Lung (tissue), 12 donors: ENCODE measurements around the gene RAB27A. TPM values are rescaled to one million over a fixed set of nuclear protein-coding genes. Genes with fewer than 3 reads are reported as not detected.

Source experiments
- ATAC-seq: fragments of 200-7000 bp; cut with Tn5 transposase; one replicate; pipeline ENCODE4 v1.9.1; 2020; ENCODE audit warnings: moderate number of reproducible peaks; ENCODE audit not compliant: insufficient read depth, low FRiP score
- DNase-seq, 3 donors: peaks; one replicate each; pipeline ENCODE4 v3.0.0-alpha.2; 2013 to 2017
- H3K27ac ChIP-seq, 2 donors: one replicate each; pipeline ENCODE4 v1.5.1; 2013; ENCODE audit warnings: mild to moderate bottlenecking in 2 of 2, moderate library complexity in 2 of 2, control low read depth in 1 of 2, inconsistent platforms in 1 of 2, low read depth in 1 of 2, low read length in 1 of 2
- H3K27me3 ChIP-seq, 3 donors: one replicate each; pipeline ENCODE4 v1.5.1; 2013; ENCODE audit warnings: low read length in 2 of 3; ENCODE audit not compliant: control insufficient read depth in 3 of 3, insufficient read depth in 3 of 3
- H3K36me3 ChIP-seq, 4 donors: one replicate each; pipeline ENCODE4 v1.5.1; 2013; ENCODE audit warnings: low read length in 4 of 4, mild to moderate bottlenecking in 1 of 4, moderate library complexity in 1 of 4; ENCODE audit not compliant: control insufficient read depth in 4 of 4, insufficient read depth in 4 of 4
- H3K4me1 ChIP-seq, 5 donors: one replicate each; pipeline ENCODE4 v1.5.1; 2013; ENCODE audit warnings: low read length in 5 of 5, mild to moderate bottlenecking in 2 of 5, moderate library complexity in 1 of 5; ENCODE audit not compliant: control insufficient read depth in 5 of 5, insufficient read depth in 5 of 5
- H3K4me3 ChIP-seq: one replicate; pipeline ENCODE4 v1.5.1; 2013; ENCODE audit warnings: mild to moderate bottlenecking, control low read depth, moderate library complexity
- H3K9ac ChIP-seq, 2 donors: one replicate each; pipeline ENCODE4 v1.5.1; 2013; ENCODE audit warnings: low read length in 2 of 2, control low read depth in 1 of 2; ENCODE audit not compliant: insufficient read depth in 1 of 2
- H3K9me3 ChIP-seq, 4 donors: one replicate each; pipeline ENCODE4 v1.5.1; 2013; ENCODE audit warnings: low read length in 3 of 4, mild to moderate bottlenecking in 1 of 4, moderate library complexity in 1 of 4; ENCODE audit not compliant: control insufficient read depth in 4 of 4, insufficient read depth in 3 of 4
- WGBS, 2 donors: extraction: QIAGEN DNeasy Blood & Tissue Kit; methylation state at CpG; one replicate each; pipeline ENCODE4 v1.1.7; 2013; 5-methylcytosine and 5-hydroxymethylcytosine counted together
- polyA plus RNA-seq, 2 donors: library from polyadenylated mRNA; stranded (reverse); fragments of 200-250 nt; gene quantifications; one replicate each; pipeline ENCODE4 v1.2.1, GENCODE V29; 2013
- total RNA-seq, 2 donors: library from RNA; depleted of rRNA in 1 of 2; stranded (reverse); fragments of >200 nt in 1 of 2; gene quantifications; one replicate each; pipeline ENCODE4 v1.2.1, GENCODE V29; 2014 to 2021
- TF ChIP-seq, protein P1 (sequence below): IDR thresholded peaks from 2 replicates; pipeline ENCODE4 v1.5.1; 2012; ENCODE audit warnings: mild to moderate bottlenecking; ENCODE audit errors: control extremely low read depth, extremely low read depth
- donor health status: control.
- donor health status: control.
- donor health status: Bipolar disorder and iron deficiency.
- donor health status: healthy.
- donor health status: DM: yes; HTN: yes; CAD: no.

The RAB27A gene
- total and polyA plus RNA-seq, 4 donors, result 24.4 to 77.1 (median 63.4) TPM

DNA sequence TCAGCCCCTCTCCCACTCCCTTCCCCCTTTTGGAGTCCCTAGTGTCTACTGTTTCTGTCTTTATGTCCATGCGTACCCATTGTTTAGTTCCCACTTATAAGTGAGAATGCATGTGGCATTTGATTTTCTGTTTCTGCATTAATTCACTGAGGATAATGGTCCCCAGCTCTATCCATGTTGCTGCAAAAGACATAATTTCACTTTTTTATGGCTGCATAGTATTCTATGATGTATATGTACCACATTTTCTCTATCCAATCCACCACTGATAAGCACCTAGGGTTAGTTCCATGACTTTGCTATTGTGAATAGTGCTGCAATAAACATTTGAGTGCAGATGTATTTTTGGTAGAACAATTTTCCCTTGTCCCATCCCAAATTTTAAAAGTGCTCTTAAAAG is 58.7 kb downstream of the RAB27A start:
- TF ChIP-seq, protein P1, sequence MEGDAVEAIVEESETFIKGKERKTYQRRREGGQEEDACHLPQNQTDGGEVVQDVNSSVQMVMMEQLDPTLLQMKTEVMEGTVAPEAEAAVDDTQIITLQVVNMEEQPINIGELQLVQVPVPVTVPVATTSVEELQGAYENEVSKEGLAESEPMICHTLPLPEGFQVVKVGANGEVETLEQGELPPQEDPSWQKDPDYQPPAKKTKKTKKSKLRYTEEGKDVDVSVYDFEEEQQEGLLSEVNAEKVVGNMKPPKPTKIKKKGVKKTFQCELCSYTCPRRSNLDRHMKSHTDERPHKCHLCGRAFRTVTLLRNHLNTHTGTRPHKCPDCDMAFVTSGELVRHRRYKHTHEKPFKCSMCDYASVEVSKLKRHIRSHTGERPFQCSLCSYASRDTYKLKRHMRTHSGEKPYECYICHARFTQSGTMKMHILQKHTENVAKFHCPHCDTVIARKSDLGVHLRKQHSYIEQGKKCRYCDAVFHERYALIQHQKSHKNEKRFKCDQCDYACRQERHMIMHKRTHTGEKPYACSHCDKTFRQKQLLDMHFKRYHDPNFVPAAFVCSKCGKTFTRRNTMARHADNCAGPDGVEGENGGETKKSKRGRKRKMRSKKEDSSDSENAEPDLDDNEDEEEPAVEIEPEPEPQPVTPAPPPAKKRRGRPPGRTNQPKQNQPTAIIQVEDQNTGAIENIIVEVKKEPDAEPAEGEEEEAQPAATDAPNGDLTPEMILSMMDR, result no peak
- H3K9ac ChIP-seq, result no peak overlapping the region
- no peak overlapping the region for H3K27ac ChIP-seq
- H3K4me1 ChIP-seq, result no peaks in the 10 kb centered on the region
- DNase-seq (no peak), ATAC-seq (no peak)
- H3K9me3 ChIP-seq, result no peaks in the 10 kb centered on the region
- 65 to 98% methylated on average over 1 of the region's 1 CpG for WGBS, 2 donors
- no peak overlapping the region for H3K4me3 ChIP-seq
- H3K36me3 ChIP-seq, result peaks cover 0 to 7% (median 4%) of the 10 kb centered on the region in 4 donors
- no peaks in the 10 kb centered on the region for H3K27me3 ChIP-seq

- no peak for DNase-seq
- 58 to 73% methylated on average over 3 of the region's 3 CpGs for WGBS, 2 donors
- TF ChIP-seq, protein P1, result no peak
- Histone ChIP-seq H3K4me3 (no peak overlapping the region), H3K9me3 (no peaks in the 10 kb centered on the region), H3K27ac (no peak overlapping the region), H3K36me3 (peaks cover 3 to 7% (median 4%) of the 10 kb centered on the region in 4 donors), H3K9ac (no peak overlapping the region), H3K4me1 (no peaks in the 10 kb centered on the region), H3K27me3 (no peaks in the 10 kb centered on the region)
- no peak for ATAC-seq
Measured at GRCh38 chr15:55230051-55230670, 59.5 kb downstream of the RAB27A start.

DNA sequence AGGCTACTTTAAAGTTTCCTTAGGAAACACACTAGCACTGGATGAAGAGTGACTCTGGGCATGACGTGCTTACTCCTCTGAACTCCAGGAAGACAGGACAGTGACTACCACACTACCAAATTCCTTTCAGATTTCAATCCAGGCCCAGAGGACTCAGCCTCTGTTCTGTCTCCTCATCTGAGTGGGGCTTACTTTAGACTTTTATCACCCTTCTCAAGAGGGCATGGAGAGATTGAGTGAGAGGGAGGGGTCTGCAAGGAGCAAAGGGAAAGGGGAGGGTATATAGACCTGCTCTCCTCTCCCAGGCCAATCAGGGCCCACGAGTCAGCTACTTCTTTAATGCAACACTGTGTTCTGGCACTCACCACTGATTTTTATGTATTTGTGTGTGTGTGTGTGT is 63.5 kb downstream of the RAB27A start:
- Histone ChIP-seq H3K4me3 (no peak overlapping the region), H3K27me3 (no peaks in the 10 kb centered on the region), H3K9me3 (no peaks in the 10 kb centered on the region), H3K27ac (no peak overlapping the region), H3K9ac (no peak overlapping the region), H3K4me1 (peaks cover 3 to 16% (median 7%) of the 10 kb centered on the region in 5 donors), H3K36me3 (peaks cover 2 to 9% (median 6%) of the 10 kb centered on the region in 4 donors)
- TF ChIP-seq, protein P1, result no peak
- ATAC-seq, result no peak
- WGBS, 2 donors, result 90 to 94% methylated on average over 2 of the region's 2 CpGs
- no peak for DNase-seq

GRCh38 chr15:55224892-55225291 is 64.7 kb downstream of the RAB27A start:
- Histone ChIP-seq H3K36me3 (peaks cover 2 to 9% (median 6%) of the 10 kb centered on the region in 4 donors), H3K9ac (no peak overlapping the region), H3K4me3 (no peak overlapping the region), H3K27ac (peak overlapping the region in 1 of 2 donors; percentile 18), H3K4me1 (peaks cover 3 to 20% (median 15%) of the 10 kb centered on the region in 5 donors), H3K27me3 (no peaks in the 10 kb centered on the region), H3K9me3 (no peaks in the 10 kb centered on the region)
- DNase-seq (no peak), ATAC-seq (no peak)
- TF ChIP-seq, protein P1, result no peak
